NCI-H2171 (cell line): ENCODE measurements around the gene STRN3.
"Not testable (repeated sequence)": the region's sequence is repeated elsewhere in the genome, so short reads cannot be mapped to it uniquely, and the experiment has no call there.

Experiments used
- DNase-seq: peaks from one replicate; lab custom pipeline; 2025; lab: John Stamatoyannopoulos, UW

Gene STRN3

GRCh38 chr14:31037709-31038221 lies 11.6 kb upstream of the STRN3 start:
- no peak for DNase-seq

- DNase-seq = no peak
Observed at GRCh38 chr14:31036552-31036951, 10.4 kb upstream of the STRN3 start.

- DNase-seq = no peak
Observed at GRCh38 chr14:31030469-31030868, 4.3 kb upstream of the STRN3 start.

- no peak for DNase-seq
Observed at GRCh38 chr14:31029016-31029970, 3.1 kb upstream of the STRN3 start.

GRCh38 chr14:31027847-31028246 lies 1.7 kb upstream of the STRN3 start:
- no peak for DNase-seq

- DNase-seq = peak; percentile 96
Observed at GRCh38 chr14:31026450-31027235, 464 bp upstream of the STRN3 start.

GRCh38 chr14:31025367-31026076 lies 657 bp downstream of the STRN3 start, which contains the start of gene AP4S1:
AP4S1 (plus strand) TSS chr14:31025649; CDS start chr14:31066197, 40,548 bp downstream.
- DNase-seq = peak; percentile 36

- no peak for DNase-seq
Observed at GRCh38 chr14:31024577-31025366, 1.4 kb downstream of the STRN3 start.

GRCh38 chr14:31024010-31024480 lies 2.1 kb downstream of the STRN3 start:
- DNase-seq = no peak

GRCh38 chr14:31022386-31022785 lies 3.8 kb downstream of the STRN3 start:
- DNase-seq = no peak

- DNase-seq = no peak
Observed at GRCh38 chr14:31021576-31021949, 4.6 kb downstream of the STRN3 start.

GRCh38 chr14:31020834-31021575 lies 5.2 kb downstream of the STRN3 start:
- DNase-seq = no peak

- DNase-seq = no peak
Observed at GRCh38 chr14:31018057-31018645, 8.0 kb downstream of the STRN3 start.

- no peak for DNase-seq
Observed at GRCh38 chr14:31013841-31014240, 12.3 kb downstream of the STRN3 start.

- no peak for DNase-seq
Observed at GRCh38 chr14:31010935-31011334, 15.2 kb downstream of the STRN3 start.

GRCh38 chr14:31009836-31010574 lies 16.2 kb downstream of the STRN3 start:
- DNase-seq = no peak

- no peak for DNase-seq
Observed at GRCh38 chr14:31006703-31007102, 19.5 kb downstream of the STRN3 start.

- not testable (repeated sequence) for DNase-seq
Observed at GRCh38 chr14:31004007-31004406, 22.2 kb downstream of the STRN3 start.

GRCh38 chr14:31003284-31003683 lies 22.9 kb downstream of the STRN3 start:
- no peak for DNase-seq
